Dermis lymphatic vessel endothelial cell (primary cell): ENCODE measurements around the gene ZBTB11. TPM values are rescaled to one million over a fixed set of nuclear protein-coding genes. Genes with fewer than 3 reads are reported as not detected.

Source experiments
- total RNA-seq: library from RNA; depleted of rRNA; stranded (reverse); fragments of >200 nt; gene quantifications from 2 replicates; pipeline ENCODE4 v1.2.1, GENCODE V29; 2014

The ZBTB11 gene, protein sequence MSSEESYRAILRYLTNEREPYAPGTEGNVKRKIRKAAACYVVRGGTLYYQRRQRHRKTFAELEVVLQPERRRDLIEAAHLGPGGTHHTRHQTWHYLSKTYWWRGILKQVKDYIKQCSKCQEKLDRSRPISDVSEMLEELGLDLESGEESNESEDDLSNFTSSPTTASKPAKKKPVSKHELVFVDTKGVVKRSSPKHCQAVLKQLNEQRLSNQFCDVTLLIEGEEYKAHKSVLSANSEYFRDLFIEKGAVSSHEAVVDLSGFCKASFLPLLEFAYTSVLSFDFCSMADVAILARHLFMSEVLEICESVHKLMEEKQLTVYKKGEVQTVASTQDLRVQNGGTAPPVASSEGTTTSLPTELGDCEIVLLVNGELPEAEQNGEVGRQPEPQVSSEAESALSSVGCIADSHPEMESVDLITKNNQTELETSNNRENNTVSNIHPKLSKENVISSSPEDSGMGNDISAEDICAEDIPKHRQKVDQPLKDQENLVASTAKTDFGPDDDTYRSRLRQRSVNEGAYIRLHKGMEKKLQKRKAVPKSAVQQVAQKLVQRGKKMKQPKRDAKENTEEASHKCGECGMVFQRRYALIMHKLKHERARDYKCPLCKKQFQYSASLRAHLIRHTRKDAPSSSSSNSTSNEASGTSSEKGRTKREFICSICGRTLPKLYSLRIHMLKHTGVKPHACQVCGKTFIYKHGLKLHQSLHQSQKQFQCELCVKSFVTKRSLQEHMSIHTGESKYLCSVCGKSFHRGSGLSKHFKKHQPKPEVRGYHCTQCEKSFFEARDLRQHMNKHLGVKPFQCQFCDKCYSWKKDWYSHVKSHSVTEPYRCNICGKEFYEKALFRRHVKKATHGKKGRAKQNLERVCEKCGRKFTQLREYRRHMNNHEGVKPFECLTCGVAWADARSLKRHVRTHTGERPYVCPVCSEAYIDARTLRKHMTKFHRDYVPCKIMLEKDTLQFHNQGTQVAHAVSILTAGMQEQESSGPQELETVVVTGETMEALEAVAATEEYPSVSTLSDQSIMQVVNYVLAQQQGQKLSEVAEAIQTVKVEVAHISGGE
- 19.0 and 21.6 TPM in 2 replicates for total RNA-seq

DNA sequence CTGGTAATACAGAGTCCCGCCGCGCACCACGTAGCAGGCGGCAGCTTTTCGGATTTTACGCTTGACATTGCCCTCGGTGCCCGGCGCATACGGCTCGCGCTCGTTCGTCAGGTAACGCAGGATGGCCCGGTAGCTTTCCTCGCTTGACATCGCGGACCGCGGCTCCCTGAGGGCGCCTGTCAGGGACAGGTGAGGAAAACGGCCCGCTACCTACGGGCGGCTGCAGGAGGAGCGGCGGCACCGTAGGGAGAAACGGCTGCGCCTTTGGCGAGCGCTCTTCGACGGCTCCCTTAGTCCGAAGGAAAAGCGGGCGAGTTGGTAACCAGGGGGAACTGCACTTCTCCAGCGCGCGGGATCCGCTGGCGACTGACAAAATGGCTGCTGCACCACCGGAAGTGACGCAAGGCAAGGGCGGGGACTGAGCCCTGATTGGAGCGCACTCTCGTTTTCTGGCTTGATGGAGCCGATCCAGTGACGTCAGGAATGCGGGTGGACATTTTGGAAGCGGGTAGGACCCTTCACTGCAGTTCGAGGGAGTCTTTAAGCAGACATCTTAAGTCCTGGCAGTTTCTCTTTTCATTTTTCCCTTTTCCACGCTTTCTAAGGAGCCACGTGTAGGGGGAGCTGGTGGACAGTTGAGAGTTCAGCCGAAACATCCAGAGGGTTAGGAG is at the start of gene ZBTB11:
TSS of gene ZBTB11 (minus strand) at position 368 of the 671 bp plus-strand sequence. CDS start at position 150, 218 bp downstream.

DNA sequence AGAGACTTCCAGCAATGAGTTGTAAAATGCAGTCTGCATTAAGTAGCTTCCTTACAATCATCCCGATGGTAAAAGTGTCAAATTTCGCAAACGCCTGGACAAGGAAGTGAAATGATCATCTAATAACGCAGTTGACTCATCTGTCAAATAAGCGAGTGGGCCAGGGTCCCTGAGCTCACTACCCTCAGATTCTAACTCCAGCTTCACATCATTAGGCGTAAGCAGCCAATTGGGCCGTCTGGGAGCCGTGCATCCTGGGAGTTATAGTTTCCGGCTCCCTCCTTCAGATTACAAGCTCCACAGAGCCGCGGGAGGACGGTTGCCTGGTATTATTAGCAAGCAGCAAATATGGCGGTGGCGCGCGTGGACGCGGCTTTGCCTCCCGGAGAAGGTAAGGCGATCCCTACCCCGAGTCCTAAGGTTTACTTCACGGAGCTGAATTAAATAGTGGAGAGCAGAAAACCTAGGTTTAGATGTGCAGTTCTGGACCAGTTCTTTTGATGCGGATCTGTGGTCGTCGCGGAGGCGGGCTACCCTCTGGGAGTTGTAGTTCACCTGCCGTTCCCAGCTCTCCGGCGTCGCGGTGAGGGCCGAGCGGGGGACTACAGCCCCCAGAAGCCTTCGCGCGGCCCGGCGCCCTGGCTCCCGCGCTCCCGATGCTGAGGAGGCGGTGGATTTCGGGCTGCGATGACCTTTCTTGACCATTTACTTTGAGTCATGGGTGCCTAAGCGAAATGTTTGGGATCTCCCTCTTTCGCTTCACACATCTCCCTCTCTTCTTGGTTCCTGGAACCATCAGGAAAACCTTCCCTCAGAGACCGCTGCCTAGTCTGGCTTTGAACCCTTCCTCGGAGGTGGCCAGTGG is 47.6 kb upstream of the ZBTB11 start, which contains the start of gene CEP97:
TSS of gene CEP97 (plus strand) at position 286 of the 865 bp plus-strand sequence. CDS start at position 349, 63 bp downstream.

Other genes with a start within 250 kb of the ZBTB11 start
- 18.0 and 24.8 TPM in 2 replicates for gene SENP7, start 163.9 kb downstream of the ZBTB11 start, total RNA-seq
- gene TRMT10C, start 115.3 kb downstream of the ZBTB11 start, total RNA-seq = 24.1 and 35.7 TPM in 2 replicates
- gene PCNP, start 103.0 kb downstream of the ZBTB11 start, total RNA-seq = 82.8 and 89.6 TPM in 2 replicates
- 2,667 and 3,515 TPM in 2 replicates for gene RPL24, start 9.6 kb upstream of the ZBTB11 start, total RNA-seq
- gene CEP97, start 47.5 kb upstream of the ZBTB11 start, total RNA-seq = 4.3 and 7.7 TPM in 2 replicates
- gene NXPE3, start 102.1 kb upstream of the ZBTB11 start, total RNA-seq = 6.4 TPM in 2 replicates
- gene NFKBIZ, start 172.4 kb upstream of the ZBTB11 start, total RNA-seq = 9.3 and 31.9 TPM in 2 replicates